PC-9 (cell line): ENCODE results near the gene TRPV5.

Experiments
- EZH2 ChIP-seq: fragments of 200-600 bp; sonication (generic); IDR thresholded peaks from 2 replicates; pipeline ENCODE4 v1.8.0; 2017; ENCODE audit warnings: antibody characterized with exemption, low read depth
- TF ChIP-seq, protein P1 (sequence below): fragments of 200-600 bp; sonication (generic); conservative IDR thresholded peaks from 2 replicates; pipeline ENCODE4 v1.6.1; 2017; ENCODE audit warnings: mixed run types, antibody characterized with exemption, mild to moderate bottlenecking, moderate library complexity

DNA sequence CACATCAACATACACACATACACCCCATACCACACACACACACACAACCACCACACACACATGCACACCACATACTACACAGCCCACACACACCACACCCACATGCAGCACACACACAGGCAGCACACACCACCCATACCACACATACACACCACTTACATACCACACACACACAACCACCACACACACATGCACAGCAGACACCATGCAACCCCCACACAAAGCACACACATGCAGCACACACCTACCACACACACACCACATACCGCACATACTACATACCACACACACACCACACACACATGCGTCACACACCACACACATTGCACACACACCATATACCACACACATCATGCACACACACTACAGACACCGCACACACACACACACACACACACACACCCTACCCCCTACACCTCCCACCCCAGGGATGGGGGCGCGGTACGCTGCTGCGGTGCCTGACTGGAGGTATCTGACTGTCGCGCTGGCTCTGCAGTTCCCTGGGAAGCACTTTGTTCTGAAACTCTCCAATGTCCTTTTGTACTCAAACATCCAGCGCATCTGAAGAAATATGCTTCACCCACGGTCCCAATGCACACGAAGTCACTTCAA lies 42.6 kb downstream of the TRPV5 start:
- TF ChIP-seq, protein P1, sequence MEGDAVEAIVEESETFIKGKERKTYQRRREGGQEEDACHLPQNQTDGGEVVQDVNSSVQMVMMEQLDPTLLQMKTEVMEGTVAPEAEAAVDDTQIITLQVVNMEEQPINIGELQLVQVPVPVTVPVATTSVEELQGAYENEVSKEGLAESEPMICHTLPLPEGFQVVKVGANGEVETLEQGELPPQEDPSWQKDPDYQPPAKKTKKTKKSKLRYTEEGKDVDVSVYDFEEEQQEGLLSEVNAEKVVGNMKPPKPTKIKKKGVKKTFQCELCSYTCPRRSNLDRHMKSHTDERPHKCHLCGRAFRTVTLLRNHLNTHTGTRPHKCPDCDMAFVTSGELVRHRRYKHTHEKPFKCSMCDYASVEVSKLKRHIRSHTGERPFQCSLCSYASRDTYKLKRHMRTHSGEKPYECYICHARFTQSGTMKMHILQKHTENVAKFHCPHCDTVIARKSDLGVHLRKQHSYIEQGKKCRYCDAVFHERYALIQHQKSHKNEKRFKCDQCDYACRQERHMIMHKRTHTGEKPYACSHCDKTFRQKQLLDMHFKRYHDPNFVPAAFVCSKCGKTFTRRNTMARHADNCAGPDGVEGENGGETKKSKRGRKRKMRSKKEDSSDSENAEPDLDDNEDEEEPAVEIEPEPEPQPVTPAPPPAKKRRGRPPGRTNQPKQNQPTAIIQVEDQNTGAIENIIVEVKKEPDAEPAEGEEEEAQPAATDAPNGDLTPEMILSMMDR: no peak
- TF ChIP-seq EZH2: no peak
